Measurements from ENCODE around the gene LRRTM4.

The LRRTM4 gene

GRCh38 chr2:77009307-77009706 is 512.9 kb downstream of the LRRTM4 start:
- 0 out of 2 replicates have a peak, but pooled peaks have one; percentile 23 for TF ChIP-seq TAF1 (IDR thresholded peaks at IDR 0.05; ENCODE audit: borderline replicate concordance, insufficient read depth, low read length)
- TF ChIP-seq POLR2AphosphoS5 (IDR thresholded peaks at IDR 0.05; ENCODE audit: low read depth, low read length) = no peak
- TF ChIP-seq REST (IDR thresholded peaks at IDR 0.05; ENCODE audit: insufficient read depth in 1 of 2, low read depth in 2 of 2, low read length in 2 of 2) = no peak

- TF ChIP-seq POLR2AphosphoS5 (IDR thresholded peaks at IDR 0.05; ENCODE audit: low read depth, low read length) (no peak), FOXP2 (optimal IDR thresholded peaks at IDR 0.05; ENCODE audit: borderline replicate concordance, extremely low read depth, extremely low read length, insufficient read depth) (no peak), TAF1 (IDR thresholded peaks at IDR 0.05; ENCODE audit: borderline replicate concordance, insufficient read depth, low read length) (no peak), REST (IDR thresholded peaks at IDR 0.05; ENCODE audit: insufficient read depth in 1 of 2, low read depth in 2 of 2, low read length in 2 of 2) (no peak), SIN3A (IDR thresholded peaks at IDR 0.05; ENCODE audit: borderline replicate concordance, insufficient read depth, low read length) (no peak)
Observed at GRCh38 chr2:77008853-77009252, 513.3 kb downstream of the LRRTM4 start.

GRCh38 chr2:77007686-77008085 is 514.5 kb downstream of the LRRTM4 start:
- peak; percentile 32; the same call in 1 of the 2 replicates for TF ChIP-seq POLR2AphosphoS5 (IDR thresholded peaks at IDR 0.05; ENCODE audit: low read depth, low read length)
- TF ChIP-seq REST (IDR thresholded peaks at IDR 0.05; ENCODE audit: insufficient read depth in 1 of 2, low read depth in 2 of 2, low read length in 2 of 2) = no peak

GRCh38 chr2:77005522-77005921 is 516.7 kb downstream of the LRRTM4 start:
- TF ChIP-seq POLR2AphosphoS5 (IDR thresholded peaks at IDR 0.05; ENCODE audit: low read depth, low read length) (no peak), FOXP2 (optimal IDR thresholded peaks at IDR 0.05; ENCODE audit: borderline replicate concordance, extremely low read depth, extremely low read length, insufficient read depth) (no peak), SIN3A (IDR thresholded peaks at IDR 0.05; ENCODE audit: borderline replicate concordance, insufficient read depth, low read length) (no peak), TAF1 (IDR thresholded peaks at IDR 0.05; ENCODE audit: borderline replicate concordance, insufficient read depth, low read length) (no peak), REST (IDR thresholded peaks at IDR 0.05; ENCODE audit: insufficient read depth in 1 of 2, low read depth in 2 of 2, low read length in 2 of 2) (no peak)

- no peak for TF ChIP-seq SIN3A (IDR thresholded peaks at IDR 0.05; ENCODE audit: borderline replicate concordance, insufficient read depth, low read length)
- TF ChIP-seq POLR2AphosphoS5 (IDR thresholded peaks at IDR 0.05; ENCODE audit: low read depth, low read length) = no peak
Observed at GRCh38 chr2:77001895-77002294, 520.3 kb downstream of the LRRTM4 start.
